Heart right ventricle (tissue), 16 donors: Measurements from ENCODE around the gene NOVA2. TPM values are rescaled to one million over a fixed set of nuclear protein-coding genes. Genes with fewer than 3 reads are reported as not detected.
A peak's percentile ranks its signal among the peaks of the same experiment; 100 is the strongest.

Source experiments
- ATAC-seq, 8 donors: fragments of 200-7000 bp; cut with Tn5 transposase; one replicate each; pipeline ENCODE4 v1.9.1; 2020; ENCODE audit warnings: mild to moderate bottlenecking in 8 of 8, moderate library complexity in 8 of 8, moderate number of reproducible peaks in 1 of 8
- DNase-seq, 2 donors: peaks; one replicate each; pipeline ENCODE4 v3.0.0-alpha.2; 2020
- H3K27ac ChIP-seq, 10 donors: fragments of 200-600 bp; sonication (generic) in 2 of 10; one replicate each; pipeline versions ENCODE4 v1.5.0 to v1.8.0; 2020 to 2022; ENCODE audit warnings: mild to moderate bottlenecking in 3 of 10
- H3K27me3 ChIP-seq, 7 donors: fragments of 200-600 bp; one replicate each; pipeline ENCODE4 v1.8.0; 2021 to 2022; ENCODE audit warnings: mild to moderate bottlenecking in 2 of 7
- H3K36me3 ChIP-seq, 9 donors: fragments of 200-600 bp; sonication (generic) in 1 of 9; one replicate each; pipeline versions ENCODE4 v1.5.0 to v1.8.0; 2020 to 2022; ENCODE audit warnings: mild to moderate bottlenecking in 2 of 9
- H3K4me1 ChIP-seq, 9 donors: fragments of 200-600 bp; sonication (generic) in 1 of 9; one replicate each; pipeline versions ENCODE4 v1.5.0 to v1.8.0; 2020 to 2022; ENCODE audit warnings: mild to moderate bottlenecking in 4 of 9
- H3K4me3 ChIP-seq, 10 donors: fragments of 200-600 bp; sonication (generic) in 2 of 10; one replicate each; pipeline versions ENCODE4 v1.5.0 to v1.8.0; 2020 to 2022; ENCODE audit warnings: mild to moderate bottlenecking in 7 of 10, moderate library complexity in 2 of 10
- H3K9me3 ChIP-seq, 11 donors: fragments of 200-600 bp in 10 of 11; sonication (generic) in 2 of 11; one replicate each; pipeline versions ENCODE4 v1.5.0 to v1.8.0; 2013 to 2022; ENCODE audit warnings: mild to moderate bottlenecking in 2 of 11, control low read depth in 1 of 11, moderate library complexity in 1 of 11
- WGBS, 2 donors: extraction: QIAGEN DNeasy Blood & Tissue Kit; methylation state at CpG; one replicate each; pipeline ENCODE4 v1.1.7; 2013; ENCODE audit warnings: inconsistent platforms in 1 of 2; 5-methylcytosine and 5-hydroxymethylcytosine counted together
- intact Hi-C, 10 donors: fragments of 100-400 bp; cut with DNase I; formaldehyde crosslinking; loops; one replicate each; pipeline versions ENCODE4 v1.11.1 to v1.14.2; 2022
- polyA plus RNA-seq, 2 donors: library from polyadenylated mRNA; stranded (reverse); fragments of 200-250 nt; gene quantifications; one replicate each; pipeline ENCODE4 v1.2.3, GENCODE V29; 2013
- total RNA-seq, 10 donors: library from RNA; stranded (reverse); fragmentation: NEBNext Ultra II Directional in 3 of 10; extraction: Animal tissue kit (Norgen Biotek cat#: 25700) in 3 of 10; gene quantifications; one replicate each; pipeline versions ENCODE4 v1.2.1 to v1.2.4, GENCODE V29; 2021 to 2023
- TF ChIP-seq, protein P1 (sequence below), 9 donors: fragments of 200-600 bp; sonication (generic) in 2 of 9; IDR thresholded peaks; one replicate each; pipeline versions ENCODE4 v1.5.0 to v1.8.0; 2021 to 2022; ENCODE audit warnings: antibody characterized with exemption in 9 of 9, mild to moderate bottlenecking in 5 of 9, moderate library complexity in 1 of 9
- donor health status: Arrhythmogenic right ventricular cardiomyopathy.
- donor health status: ischemic (EF 13 %, LVEDD 7.1; RV severe dilation, severe dysfunction).
- donor health status: healthy with polysubstance abuse.
- donor health status: DM: no; HTN: yes; CAD: no.
- donor health status: DM: no; HTN: no; CAD: no.
- donor health status: ischemic (EF 25% LVEDD 6.9; RV normal size, moderate dysfunction).
- donor health status: ischemic (EF 25% LVEDD 5.7; RV mildly dilated, moderate dysfunction).
- donor health status: healthy.
- donor health status: DM: yes; HTN: yes; CAD: no.
- donor health status: Ischemic cardiomyopathy.
- donor health status: ischemic (EF 35%, LVEDD 5.7; RV mildly dilated, moderate dysfunction).
- donor health status: nonischemic (EF 11% LVEDD 7.7; RV severe dilation, severe dysfunction).
- donor health status: DM: yes; HTN: yes; CAD: no.
- donor health status: PGD.
- donor health status: ischemic (EF 29% LVEDD 5.4; RV normal size, mild dysfunction).
- donor health status: nonischemic (EF 23%, LVEDD 6.1; RV moderate dilation, normal function).

The NOVA2 gene
- total and polyA plus RNA-seq, 12 donors = 1.6 to 8.2 (median 5.9) TPM

DNA sequence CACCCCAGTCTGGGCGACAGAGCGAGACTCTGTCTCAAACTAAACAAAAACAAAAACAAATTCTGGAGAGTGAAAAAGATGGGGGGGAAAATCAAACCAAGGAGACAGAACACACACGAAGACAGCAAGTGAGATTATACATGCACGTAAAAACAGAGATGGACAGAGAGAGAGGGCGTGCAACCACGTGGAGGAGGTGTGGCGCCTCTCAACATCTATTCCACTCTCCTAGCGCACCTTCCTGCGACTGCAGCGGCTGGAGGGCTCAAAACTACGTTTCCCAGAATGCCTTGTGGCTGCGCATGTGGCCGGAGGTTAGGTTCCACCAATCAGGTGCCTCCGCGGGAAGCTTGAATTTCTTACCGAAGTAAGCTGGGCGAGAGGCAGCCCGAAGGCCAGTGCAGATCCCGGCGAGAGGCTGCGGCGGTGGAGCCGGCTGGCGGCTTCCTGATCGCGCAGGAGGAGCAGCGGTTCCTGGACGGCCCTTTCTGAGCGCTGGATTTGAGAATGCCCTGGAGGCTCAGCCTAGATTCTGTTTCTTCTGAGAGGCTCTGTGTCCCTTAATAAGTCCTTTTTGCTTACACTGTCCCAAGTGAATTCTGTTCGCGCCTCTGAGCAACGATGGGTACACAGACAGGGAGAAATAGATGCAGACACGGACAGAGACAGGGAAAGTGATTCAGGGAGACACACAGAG lies 46.0 kb downstream of the NOVA2 start:
- peak; percentile 86 to 90 for DNase-seq
- H3K9me3 ChIP-seq = no peaks in the 10 kb centered on the region
- 7% methylated on average over 33 of the region's 33 CpGs for WGBS, 2 donors
- TF ChIP-seq, protein P1, sequence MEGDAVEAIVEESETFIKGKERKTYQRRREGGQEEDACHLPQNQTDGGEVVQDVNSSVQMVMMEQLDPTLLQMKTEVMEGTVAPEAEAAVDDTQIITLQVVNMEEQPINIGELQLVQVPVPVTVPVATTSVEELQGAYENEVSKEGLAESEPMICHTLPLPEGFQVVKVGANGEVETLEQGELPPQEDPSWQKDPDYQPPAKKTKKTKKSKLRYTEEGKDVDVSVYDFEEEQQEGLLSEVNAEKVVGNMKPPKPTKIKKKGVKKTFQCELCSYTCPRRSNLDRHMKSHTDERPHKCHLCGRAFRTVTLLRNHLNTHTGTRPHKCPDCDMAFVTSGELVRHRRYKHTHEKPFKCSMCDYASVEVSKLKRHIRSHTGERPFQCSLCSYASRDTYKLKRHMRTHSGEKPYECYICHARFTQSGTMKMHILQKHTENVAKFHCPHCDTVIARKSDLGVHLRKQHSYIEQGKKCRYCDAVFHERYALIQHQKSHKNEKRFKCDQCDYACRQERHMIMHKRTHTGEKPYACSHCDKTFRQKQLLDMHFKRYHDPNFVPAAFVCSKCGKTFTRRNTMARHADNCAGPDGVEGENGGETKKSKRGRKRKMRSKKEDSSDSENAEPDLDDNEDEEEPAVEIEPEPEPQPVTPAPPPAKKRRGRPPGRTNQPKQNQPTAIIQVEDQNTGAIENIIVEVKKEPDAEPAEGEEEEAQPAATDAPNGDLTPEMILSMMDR (IDR thresholded peaks at IDR 0.05) = peak in 4 of 9 donors; percentile 14 to 22 (median 20)
- H3K27me3 ChIP-seq = peaks cover 0 to 9% (median 0%) of the 10 kb centered on the region in 7 donors
- intact Hi-C loops = loop anchor here in 2 of 10 donors (5.0 to 10.0 kb wide), 2 partner anchors 70 to 87 kb away; partner anchors contain the start of gene CCDC61 (in 1 of the 2)
- H3K4me1 ChIP-seq = peaks cover 0 to 9% (median 6%) of the 10 kb centered on the region in 9 donors
- peak overlapping the region in 1 of 10 donors; percentile 24 for H3K4me3 ChIP-seq
- ATAC-seq = peak; percentile 82 to 95 (median 94)
- H3K27ac ChIP-seq = no peak overlapping the region
- H3K36me3 ChIP-seq = no peaks in the 10 kb centered on the region

DNA sequence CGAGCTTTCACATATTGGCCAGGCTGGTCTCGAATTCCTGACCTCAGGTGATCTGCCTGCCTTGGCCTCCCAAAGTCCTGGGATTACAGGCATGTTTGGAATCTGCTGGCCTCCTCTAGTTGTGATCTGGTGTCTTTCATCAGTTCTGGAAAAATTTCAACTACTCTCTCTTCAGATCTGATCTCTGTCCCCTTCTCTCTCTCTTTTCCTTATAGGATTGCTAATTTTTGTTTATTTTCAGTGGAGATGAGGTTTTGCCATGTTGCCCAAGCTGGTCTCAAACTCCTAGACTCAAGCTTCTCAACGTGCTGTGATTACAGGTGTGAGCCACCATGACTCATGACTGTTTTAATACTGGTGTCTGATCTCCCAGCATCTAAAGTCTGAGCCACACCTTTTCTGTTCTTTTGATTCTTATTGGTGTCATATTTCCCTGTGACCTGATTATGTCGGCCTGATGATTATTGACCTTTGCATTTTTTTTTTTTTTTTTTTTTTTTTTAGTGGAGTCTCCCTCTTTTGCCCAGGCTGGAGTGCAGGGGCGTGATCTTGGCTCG lies 48.7 kb downstream of the NOVA2 start:
- intact Hi-C loops = loop anchor here in 2 of 10 donors (5.0 to 10.0 kb wide), 2 partner anchors 72 to 90 kb away; partner anchors contain the start of gene CCDC61 (in 1 of the 2)

DNA sequence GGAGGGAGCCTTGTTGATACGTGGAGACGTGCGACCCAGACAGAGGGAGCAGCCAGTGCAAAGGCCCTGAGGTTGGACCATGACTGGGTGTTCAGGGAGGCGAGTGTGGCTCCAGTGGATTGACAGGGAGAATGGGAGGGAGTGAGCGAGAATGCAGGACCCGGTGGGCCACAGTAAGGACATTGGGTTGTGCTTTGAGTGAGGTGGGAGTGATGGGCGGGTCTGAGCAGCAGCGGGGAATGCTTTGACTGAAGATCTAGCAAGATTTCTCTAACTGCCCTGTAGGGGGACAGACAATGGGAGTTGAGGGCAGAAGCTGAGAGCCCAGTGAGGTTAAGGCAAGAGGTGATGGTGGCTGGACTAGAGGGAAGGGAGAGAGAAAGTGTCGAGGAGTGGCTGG lies 51.4 kb downstream of the NOVA2 start:
- no peak overlapping the region for H3K4me3 ChIP-seq
- DNase-seq (no peak), ATAC-seq (no peak)
- WGBS, 2 donors = 56 to 62% methylated on average over 9 of the region's 9 CpGs
- no peaks in the 10 kb centered on the region for H3K36me3 ChIP-seq
- TF ChIP-seq, protein P1 (IDR thresholded peaks at IDR 0.05) = no peak
- H3K27me3 ChIP-seq = peaks cover 0 to 24% (median 13%) of the 10 kb centered on the region in 7 donors
- no peak overlapping the region for H3K27ac ChIP-seq
- H3K4me1 ChIP-seq = no peaks in the 10 kb centered on the region
- H3K9me3 ChIP-seq = no peaks in the 10 kb centered on the region
- intact Hi-C loops = loop anchor here in 2 of 10 donors (2.0 to 10.0 kb wide), 2 partner anchors 55 to 93 kb away; no protein-coding TSS in a partner anchor

More for the DNA sequence above, 48.7 kb downstream of the NOVA2 start:
- H3K9me3 ChIP-seq = no peaks in the 10 kb centered on the region
- 66 to 71% methylated on average over 6 of the region's 6 CpGs for WGBS, 2 donors
- no peak for ATAC-seq
- TF ChIP-seq, protein P1 (IDR thresholded peaks at IDR 0.05) = no peak
- no peak for DNase-seq
- H3K4me3 ChIP-seq = no peak overlapping the region
- H3K36me3 ChIP-seq = no peaks in the 10 kb centered on the region
- H3K27ac ChIP-seq = no peak overlapping the region
- H3K4me1 ChIP-seq = peaks cover 0 to 9% (median 6%) of the 10 kb centered on the region in 9 donors
- H3K27me3 ChIP-seq = peaks cover 0 to 7% (median 0%) of the 10 kb centered on the region in 7 donors

DNA sequence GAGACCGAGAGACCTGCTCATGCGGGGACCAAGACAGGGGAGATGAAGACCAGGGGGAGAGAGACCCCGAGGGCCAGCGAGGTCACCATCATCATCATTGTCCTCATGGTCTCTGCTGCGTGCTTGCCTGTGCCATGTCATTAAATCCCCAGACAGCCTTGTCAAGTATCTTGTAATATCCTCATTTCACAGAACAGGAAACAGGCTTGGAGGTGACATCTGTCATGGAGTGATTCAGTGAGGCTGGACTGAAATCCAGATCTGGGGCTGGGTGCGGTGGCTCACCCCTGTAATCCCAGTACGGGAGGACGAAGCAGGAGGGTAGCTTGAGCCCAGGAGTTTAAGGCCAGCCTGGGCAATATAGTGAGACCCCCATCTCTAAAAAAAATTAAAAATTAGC lies 53.2 kb downstream of the NOVA2 start:
- no peak for ATAC-seq
- intact Hi-C loops = loop anchor here in 1 of 10 donors (10.0 kb wide), 1 partner anchor 94 kb away; no protein-coding TSS in a partner anchor

More for the DNA sequence above, 53.2 kb downstream of the NOVA2 start:
- no peaks in the 10 kb centered on the region for H3K9me3 ChIP-seq
- TF ChIP-seq, protein P1 (IDR thresholded peaks at IDR 0.05) = no peak
- DNase-seq = no peak
- no peak overlapping the region for H3K4me3 ChIP-seq
- H3K27me3 ChIP-seq = peaks cover 0 to 26% (median 13%) of the 10 kb centered on the region in 7 donors
- WGBS, 2 donors = 60 to 68% methylated on average over 8 of the region's 8 CpGs
- H3K36me3 ChIP-seq = no peaks in the 10 kb centered on the region
- no peak overlapping the region for H3K27ac ChIP-seq
- H3K4me1 ChIP-seq = no peaks in the 10 kb centered on the region
